BJ (cell line): ENCODE data around the gene BRD7. TPM values are rescaled to one million over a fixed set of nuclear protein-coding genes. Genes with fewer than 3 reads are reported as not detected.

ENCODE experiments used
- CTCF ChIA-PET: fragments of 350-600 bp; formaldehyde crosslinking; extraction: SDS; loops from one replicate; lab custom pipeline; 2021; ENCODE audit warnings: antibody characterized with exemption, inconsistent platforms; lab: Yijun Ruan, JAX
- POLR2A ChIA-PET: fragments of 300-600 bp; sonication (Branson Sonifier 250); formaldehyde crosslinking; extraction: SDS; loops from one replicate; lab custom pipeline; 2021; ENCODE audit warnings: antibody characterized with exemption; lab: Charles Lee
- DNase-seq: peaks from one replicate; pipeline ENCODE4 v3.0.0-alpha.2; 2011; ENCODE audit warnings: low read depth
- H3K27me3 ChIP-seq: 2 replicates; pipeline ENCODE4 v1.6.0; 2011; ENCODE audit warnings: low read length; ENCODE audit not compliant: control insufficient read depth, insufficient read depth
- H3K36me3 ChIP-seq: 2 replicates; pipeline ENCODE4 v1.5.1; 2011; ENCODE audit warnings: low read length; ENCODE audit not compliant: control insufficient read depth, insufficient read depth
- H3K4me3 ChIP-seq: 2 replicates; pipeline ENCODE4 v1.5.1; 2011; ENCODE audit warnings: low read depth, mild to moderate bottlenecking, control low read depth, low read length
- CTCF ChIP-seq: IDR thresholded peaks from 2 replicates; pipeline ENCODE4 v1.5.1; 2011; ENCODE audit warnings: low read depth, mild to moderate bottlenecking, control low read depth, inconsistent platforms, low read length, moderate library complexity; ENCODE audit not compliant: insufficient read depth
- polyA plus RNA-seq: library from polyadenylated mRNA; depleted of rRNA; stranded (reverse); fragments of >200 nt; gene quantifications from 2 replicates; pipeline ENCODE4 v1.2.3, GENCODE V29; 2011

Gene BRD7
- polyA plus RNA-seq, 1 experiment, result 30.3 TPM

DNA sequence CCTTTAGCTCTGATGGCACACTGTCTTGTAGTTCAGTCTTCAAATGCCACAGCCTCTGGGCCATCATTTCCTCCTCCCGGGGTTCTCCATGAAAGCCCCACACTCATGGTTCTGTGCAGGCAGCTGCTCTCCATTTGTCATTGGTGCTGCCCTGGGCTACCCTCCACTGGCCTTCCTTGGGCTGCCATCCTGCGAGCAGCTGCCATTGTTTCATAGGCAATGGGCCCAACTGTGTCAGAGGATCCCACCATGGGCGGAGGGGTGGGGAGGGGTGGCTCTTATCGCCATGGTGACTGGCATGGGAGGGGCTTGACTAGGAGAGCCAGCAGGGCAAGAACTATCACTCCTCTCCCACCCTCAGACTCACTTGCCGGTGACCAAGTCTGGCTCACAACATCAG lies 38.6 kb upstream of the BRD7 start:
- no peak for DNase-seq
- no peak for TF ChIP-seq CTCF
- Histone ChIP-seq H3K27me3 (peaks cover 3% of the 10 kb centered on the region; the same call in 1 of the 2 replicates), H3K4me3 (no peak overlapping the region), H3K36me3 (no peaks in the 10 kb centered on the region)
- ChIA-PET CTCF (interaction anchor here (0.6 kb wide), 1 partner anchor 1361 kb away, joined by 3 read pairs; no protein-coding TSS in a partner anchor), POLR2A (no interaction called here)

GRCh38 chr16:50403491-50403890 lies 34.7 kb upstream of the BRD7 start:
- TF ChIP-seq CTCF, result no peak
- Histone ChIP-seq H3K27me3 (peaks cover 3% of the 10 kb centered on the region; the same call in 1 of the 2 replicates), H3K36me3 (no peaks in the 10 kb centered on the region), H3K4me3 (no peak overlapping the region)
- no peak for DNase-seq
- POLR2A ChIA-PET, result no interaction called here
- CTCF ChIA-PET, result no interaction called here

GRCh38 chr16:50402298-50402895 lies 33.6 kb upstream of the BRD7 start:
- POLR2A ChIA-PET, result no interaction called here
- H3K36me3 ChIP-seq, result no peaks in the 10 kb centered on the region
- TF ChIP-seq CTCF, result no peak
- H3K4me3 ChIP-seq, result no peak overlapping the region
- peaks cover 3% of the 10 kb centered on the region; the same call in 1 of the 2 replicates for H3K27me3 ChIP-seq
- CTCF ChIA-PET, result interaction anchor here (1.2 kb wide), 1 partner anchor 22 kb away, joined by 3 read pairs; no protein-coding TSS in a partner anchor
- DNase-seq, result no peak

GRCh38 chr16:50401355-50401754 lies 32.6 kb upstream of the BRD7 start:
- no peak for TF ChIP-seq CTCF
- no peaks in the 10 kb centered on the region for H3K36me3 ChIP-seq
- POLR2A ChIA-PET, result no interaction called here

DNA sequence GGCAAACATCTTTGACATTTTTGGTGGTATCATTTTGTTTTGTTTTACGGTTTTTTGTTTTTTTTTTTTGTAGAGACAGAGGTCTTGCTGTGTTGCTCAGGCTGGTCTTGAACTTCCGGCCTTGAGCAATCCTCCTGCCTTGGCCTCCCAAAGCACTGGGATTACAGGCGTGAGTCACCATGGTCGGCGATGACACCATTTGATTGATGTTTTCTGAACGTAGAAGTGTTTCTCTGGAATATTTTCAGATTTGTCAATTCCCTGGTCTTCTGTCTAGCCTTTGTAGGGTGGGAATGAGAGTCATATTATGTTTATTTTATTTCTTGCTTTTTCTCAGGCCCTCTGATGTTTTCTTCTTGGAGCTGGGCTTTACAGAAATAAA lies 32.2 kb upstream of the BRD7 start:
- TF ChIP-seq CTCF, result no peak
- ChIA-PET POLR2A (no interaction called here), CTCF (interaction anchor here (0.9 to 1.2 kb wide), 3 partner anchors 11 to 45 kb away, joined by 3 read pairs; no protein-coding TSS in a partner anchor)
- Histone ChIP-seq H3K36me3 (no peaks in the 10 kb centered on the region), H3K27me3 (peaks cover 3% of the 10 kb centered on the region; the same call in 1 of the 2 replicates), H3K4me3 (no peak overlapping the region)
- no peak for DNase-seq

More at GRCh38 chr16:50401355-50401754, 32.6 kb upstream of the BRD7 start:
- Histone ChIP-seq H3K27me3 (peaks cover 3% of the 10 kb centered on the region; the same call in 1 of the 2 replicates), H3K4me3 (no peak overlapping the region)
- CTCF ChIA-PET, result interaction anchor here (0.9 to 1.2 kb wide), 2 partner anchors 12 to 23 kb away, joined by 3 read pairs; no protein-coding TSS in a partner anchor
- DNase-seq, result no peak
